HepG2 (cell line): ENCODE results near the gene PCYT2. TPM values are rescaled to one million over a fixed set of nuclear protein-coding genes. Genes with fewer than 3 reads are reported as not detected.

Source experiments
- ARHGAP35 ChIP-seq: sonication (generic); formaldehyde crosslinking; IDR thresholded peaks from 2 replicates; pipeline ENCODE4 v1.9.0; 2022; ENCODE audit warnings: mild to moderate bottlenecking, inconsistent platforms, moderate library complexity, missing genetic modification reagents, borderline replicate concordance
- HNRNPK ChIP-seq: fragments of 200-400 bp; formaldehyde crosslinking; IDR thresholded peaks from 2 replicates; pipeline ENCODE4 v1.6.1; 2018; ENCODE audit warnings: low read length, low read depth, moderate library complexity, mild to moderate bottlenecking; ENCODE audit not compliant: poor library complexity, severe bottlenecking
- MIER3 ChIP-seq: IDR thresholded peaks from 2 replicates; pipeline ENCODE4 v1.6.1; 2016; ENCODE audit warnings: missing compliant biosample characterization, borderline replicate concordance
- NKX3-1 ChIP-seq: sonication (generic); formaldehyde crosslinking; IDR thresholded peaks from 2 replicates; pipeline ENCODE4 v1.5.0; 2020; ENCODE audit warnings: missing genetic modification reagents
- RBM22 ChIP-seq: fragments of 200-400 bp; formaldehyde crosslinking; optimal IDR thresholded peaks from 2 replicates; pipeline ENCODE3; 2017; ENCODE audit warnings: mild to moderate bottlenecking, low read length, moderate library complexity
- RXRA ChIP-seq: sonication (generic); formaldehyde crosslinking; IDR thresholded peaks from 2 replicates; pipeline ENCODE4 v1.5.1; 2020; ENCODE audit warnings: missing genetic modification reagents
- ZBTB43 ChIP-seq: sonication (generic); formaldehyde crosslinking; conservative IDR thresholded peaks from 2 replicates; pipeline ENCODE4 v1.4.0; 2020; ENCODE audit warnings: missing genetic modification reagents
- ZNF143 ChIP-seq: sonication (generic); formaldehyde crosslinking; IDR thresholded peaks from 2 replicates; pipeline ENCODE4 v1.4.0; 2020; ENCODE audit warnings: missing genetic modification reagents
- ZNF572 ChIP-seq: sonication (generic); formaldehyde crosslinking; IDR thresholded peaks from 2 replicates; pipeline ENCODE4 v1.5.1; 2020; ENCODE audit warnings: mild to moderate bottlenecking, missing genetic modification reagents
- ZNF598 ChIP-seq: sonication (generic); formaldehyde crosslinking; IDR thresholded peaks from 2 replicates; pipeline ENCODE4 v1.5.1; 2020; ENCODE audit warnings: mild to moderate bottlenecking, missing genetic modification reagents, borderline replicate concordance
- ZNF652 ChIP-seq: IDR thresholded peaks from 2 replicates; pipeline ENCODE4 v1.6.1; 2016; ENCODE audit warnings: low read depth, borderline replicate concordance
- ZNF788 ChIP-seq: sonication (generic); formaldehyde crosslinking; IDR thresholded peaks from 2 replicates; pipeline ENCODE4 v1.5.0; 2020; ENCODE audit warnings: mild to moderate bottlenecking, missing genetic modification reagents, borderline replicate concordance
- polyA plus RNA-seq, 8 experiments: library from polyadenylated mRNA; depleted of rRNA in 3 of 8; stranded (reverse) in 7 of 8; unstranded in 1 of 8; fragments of >200 nt; fragmentation: Illumina TruSeq in 4 of 8; extraction: Trizol in 4 of 8; gene quantifications; 2 replicates each; pipeline versions ENCODE4 v1.2.1 to v1.2.3, GENCODE V29; 2011 to 2016; ENCODE audit warnings: low read depth in 4 of 8, missing spikeins in 1 of 8, mixed read lengths in 1 of 8; ENCODE audit not compliant: insufficient read depth in 1 of 8
- total RNA-seq, 5 experiments: library from RNA; depleted of rRNA; stranded (reverse); fragments of >200 nt; fragmentation: Illumina TruSeq; extraction: Trizol; gene quantifications; 2 replicates each; pipeline ENCODE4 v1.2.3, GENCODE V29; 2016; ENCODE audit warnings: low read depth in 1 of 5
- TF ChIP-seq, protein P1 (sequence below): IDR thresholded peaks from 2 replicates; pipeline ENCODE4 v1.6.1; 2016; ENCODE audit warnings: missing genetic modification reagents, missing compliant biosample characterization
- TF ChIP-seq, protein P2 (sequence below): sonication (generic); formaldehyde crosslinking; IDR thresholded peaks from 2 replicates; pipeline ENCODE4 v1.4.0; 2020; ENCODE audit warnings: mild to moderate bottlenecking, missing genetic modification reagents
- TF ChIP-seq, protein P3 (sequence below): sonication (generic); formaldehyde crosslinking; IDR thresholded peaks from 2 replicates; pipeline ENCODE4 v1.8.1; 2022; ENCODE audit warnings: low read depth, mild to moderate bottlenecking, missing genetic modification reagents
- TF ChIP-seq, protein P4 (sequence below): sonication (generic); formaldehyde crosslinking; IDR thresholded peaks from 2 replicates; pipeline ENCODE4 v1.9.0; 2021; ENCODE audit warnings: mild to moderate bottlenecking, missing genetic modification reagents

PCYT2 gene
- total and polyA plus RNA-seq, 2 of the 13 experiments (the other 11 are each of a cell fraction or from before 2014, with no cell fraction given) = 147 to 297 TPM

DNA sequence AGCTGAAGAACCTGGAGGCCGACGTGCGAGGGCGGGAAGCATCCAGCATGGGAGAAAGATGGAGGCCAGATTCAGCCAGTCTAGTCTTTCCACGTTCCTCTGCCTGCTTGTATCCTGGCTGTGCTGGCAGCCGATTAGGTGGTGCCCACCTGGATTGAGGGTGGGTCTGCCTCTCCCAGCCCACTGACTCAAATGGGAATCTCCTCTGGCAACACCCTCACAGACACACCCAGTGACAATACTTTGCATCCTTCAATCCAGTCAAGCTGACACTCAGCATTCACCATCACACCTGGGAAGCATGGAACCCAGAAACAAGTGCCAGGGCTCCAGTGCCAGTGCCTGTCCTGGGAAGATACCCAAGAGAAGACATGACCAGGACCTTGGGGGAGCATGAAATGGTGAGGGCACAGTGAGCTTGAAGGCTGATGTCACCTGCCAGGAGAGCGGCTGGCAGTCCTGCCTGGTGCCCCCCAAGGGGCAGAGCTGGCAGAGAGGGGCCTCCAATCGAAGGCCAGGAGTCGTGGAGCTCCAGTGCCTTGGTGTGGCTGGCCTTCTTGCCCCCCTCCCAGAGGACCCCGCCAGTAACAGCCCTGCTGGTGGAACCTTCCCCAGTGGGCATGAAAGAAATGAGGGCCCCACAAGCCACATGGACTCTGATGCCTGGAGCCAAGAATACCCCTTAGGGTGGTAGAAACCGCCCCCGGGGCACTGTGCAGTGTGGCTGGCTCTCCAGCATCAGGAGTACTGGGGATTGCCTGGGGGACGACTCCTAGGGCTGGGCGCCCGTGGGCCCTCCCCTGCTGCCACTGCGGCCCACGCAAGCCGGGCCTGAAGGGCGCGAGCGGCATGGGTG is 9.8 kb downstream of the PCYT2 start (continued):
- TF ChIP-seq ZNF788 (CRISPR knock-in tag) (no peak; the same call in 1 of the 2 replicates), ZNF143 (CRISPR knock-in tag) (no peak), RXRA (CRISPR knock-in tag) (no peak; the same call in none of the 2 replicates), ZNF652 (no peak), ZNF572 (CRISPR knock-in tag) (peak; percentile 70; the same call in 1 of the 2 replicates), HNRNPK (no peak), ZNF598 (CRISPR knock-in tag) (no peak), RBM22 (peak; percentile 86), ZBTB43 (CRISPR knock-in tag) (no peak), MIER3 (CRISPR knock-in tag) (no peak), NKX3-1 (CRISPR knock-in tag) (0 out of 2 replicates have a peak, but pooled peaks have one; percentile 32), ARHGAP35 (CRISPR knock-in tag) (no peak)
- TF ChIP-seq, protein P1, sequence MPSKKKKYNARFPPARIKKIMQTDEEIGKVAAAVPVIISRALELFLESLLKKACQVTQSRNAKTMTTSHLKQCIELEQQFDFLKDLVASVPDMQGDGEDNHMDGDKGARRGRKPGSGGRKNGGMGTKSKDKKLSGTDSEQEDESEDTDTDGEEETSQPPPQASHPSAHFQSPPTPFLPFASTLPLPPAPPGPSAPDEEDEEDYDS = no peak
- TF ChIP-seq, protein P2, sequence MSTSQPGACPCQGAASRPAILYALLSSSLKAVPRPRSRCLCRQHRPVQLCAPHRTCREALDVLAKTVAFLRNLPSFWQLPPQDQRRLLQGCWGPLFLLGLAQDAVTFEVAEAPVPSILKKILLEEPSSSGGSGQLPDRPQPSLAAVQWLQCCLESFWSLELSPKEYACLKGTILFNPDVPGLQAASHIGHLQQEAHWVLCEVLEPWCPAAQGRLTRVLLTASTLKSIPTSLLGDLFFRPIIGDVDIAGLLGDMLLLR = no peak
- TF ChIP-seq, protein P3, sequence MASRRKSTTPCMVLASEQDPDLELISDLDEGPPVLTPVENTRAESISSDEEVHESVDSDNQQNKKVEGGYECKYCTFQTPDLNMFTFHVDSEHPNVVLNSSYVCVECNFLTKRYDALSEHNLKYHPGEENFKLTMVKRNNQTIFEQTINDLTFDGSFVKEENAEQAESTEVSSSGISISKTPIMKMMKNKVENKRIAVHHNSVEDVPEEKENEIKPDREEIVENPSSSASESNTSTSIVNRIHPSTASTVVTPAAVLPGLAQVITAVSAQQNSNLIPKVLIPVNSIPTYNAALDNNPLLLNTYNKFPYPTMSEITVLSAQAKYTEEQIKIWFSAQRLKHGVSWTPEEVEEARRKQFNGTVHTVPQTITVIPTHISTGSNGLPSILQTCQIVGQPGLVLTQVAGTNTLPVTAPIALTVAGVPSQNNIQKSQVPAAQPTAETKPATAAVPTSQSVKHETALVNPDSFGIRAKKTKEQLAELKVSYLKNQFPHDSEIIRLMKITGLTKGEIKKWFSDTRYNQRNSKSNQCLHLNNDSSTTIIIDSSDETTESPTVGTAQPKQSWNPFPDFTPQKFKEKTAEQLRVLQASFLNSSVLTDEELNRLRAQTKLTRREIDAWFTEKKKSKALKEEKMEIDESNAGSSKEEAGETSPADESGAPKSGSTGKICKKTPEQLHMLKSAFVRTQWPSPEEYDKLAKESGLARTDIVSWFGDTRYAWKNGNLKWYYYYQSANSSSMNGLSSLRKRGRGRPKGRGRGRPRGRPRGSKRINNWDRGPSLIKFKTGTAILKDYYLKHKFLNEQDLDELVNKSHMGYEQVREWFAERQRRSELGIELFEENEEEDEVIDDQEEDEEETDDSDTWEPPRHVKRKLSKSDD (CRISPR knock-in tag) = no peak
- TF ChIP-seq, protein P4, sequence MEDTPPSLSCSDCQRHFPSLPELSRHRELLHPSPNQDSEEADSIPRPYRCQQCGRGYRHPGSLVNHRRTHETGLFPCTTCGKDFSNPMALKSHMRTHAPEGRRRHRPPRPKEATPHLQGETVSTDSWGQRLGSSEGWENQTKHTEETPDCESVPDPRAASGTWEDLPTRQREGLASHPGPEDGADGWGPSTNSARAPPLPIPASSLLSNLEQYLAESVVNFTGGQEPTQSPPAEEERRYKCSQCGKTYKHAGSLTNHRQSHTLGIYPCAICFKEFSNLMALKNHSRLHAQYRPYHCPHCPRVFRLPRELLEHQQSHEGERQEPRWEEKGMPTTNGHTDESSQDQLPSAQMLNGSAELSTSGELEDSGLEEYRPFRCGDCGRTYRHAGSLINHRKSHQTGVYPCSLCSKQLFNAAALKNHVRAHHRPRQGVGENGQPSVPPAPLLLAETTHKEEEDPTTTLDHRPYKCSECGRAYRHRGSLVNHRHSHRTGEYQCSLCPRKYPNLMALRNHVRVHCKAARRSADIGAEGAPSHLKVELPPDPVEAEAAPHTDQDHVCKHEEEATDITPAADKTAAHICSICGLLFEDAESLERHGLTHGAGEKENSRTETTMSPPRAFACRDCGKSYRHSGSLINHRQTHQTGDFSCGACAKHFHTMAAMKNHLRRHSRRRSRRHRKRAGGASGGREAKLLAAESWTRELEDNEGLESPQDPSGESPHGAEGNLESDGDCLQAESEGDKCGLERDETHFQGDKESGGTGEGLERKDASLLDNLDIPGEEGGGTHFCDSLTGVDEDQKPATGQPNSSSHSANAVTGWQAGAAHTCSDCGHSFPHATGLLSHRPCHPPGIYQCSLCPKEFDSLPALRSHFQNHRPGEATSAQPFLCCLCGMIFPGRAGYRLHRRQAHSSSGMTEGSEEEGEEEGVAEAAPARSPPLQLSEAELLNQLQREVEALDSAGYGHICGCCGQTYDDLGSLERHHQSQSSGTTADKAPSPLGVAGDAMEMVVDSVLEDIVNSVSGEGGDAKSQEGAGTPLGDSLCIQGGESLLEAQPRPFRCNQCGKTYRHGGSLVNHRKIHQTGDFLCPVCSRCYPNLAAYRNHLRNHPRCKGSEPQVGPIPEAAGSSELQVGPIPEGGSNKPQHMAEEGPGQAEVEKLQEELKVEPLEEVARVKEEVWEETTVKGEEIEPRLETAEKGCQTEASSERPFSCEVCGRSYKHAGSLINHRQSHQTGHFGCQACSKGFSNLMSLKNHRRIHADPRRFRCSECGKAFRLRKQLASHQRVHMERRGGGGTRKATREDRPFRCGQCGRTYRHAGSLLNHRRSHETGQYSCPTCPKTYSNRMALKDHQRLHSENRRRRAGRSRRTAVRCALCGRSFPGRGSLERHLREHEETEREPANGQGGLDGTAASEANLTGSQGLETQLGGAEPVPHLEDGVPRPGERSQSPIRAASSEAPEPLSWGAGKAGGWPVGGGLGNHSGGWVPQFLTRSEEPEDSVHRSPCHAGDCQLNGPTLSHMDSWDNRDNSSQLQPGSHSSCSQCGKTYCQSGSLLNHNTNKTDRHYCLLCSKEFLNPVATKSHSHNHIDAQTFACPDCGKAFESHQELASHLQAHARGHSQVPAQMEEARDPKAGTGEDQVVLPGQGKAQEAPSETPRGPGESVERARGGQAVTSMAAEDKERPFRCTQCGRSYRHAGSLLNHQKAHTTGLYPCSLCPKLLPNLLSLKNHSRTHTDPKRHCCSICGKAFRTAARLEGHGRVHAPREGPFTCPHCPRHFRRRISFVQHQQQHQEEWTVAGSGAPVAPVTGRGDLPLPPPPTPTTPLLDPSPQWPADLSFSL (CRISPR knock-in tag) = no peak
